Keratinocyte (primary cell): ENCODE results near the gene MYBPH. TPM values are rescaled to one million over a fixed set of nuclear protein-coding genes. Genes with fewer than 3 reads are reported as not detected.

Experiments
- DNase-seq: peaks from one replicate; pipeline ENCODE4 v3.0.0-alpha.2; 2011; ENCODE audit warnings: low read depth, missing footprints, low spot score
- FAIRE-seq: peaks from 2 replicates; lab custom pipeline; 2011; peaks lifted over from hg19 to GRCh38; lab: Jason Lieb, UNC
- H2AFZ ChIP-seq: 2 replicates; pipeline ENCODE4 v1.6.0; 2012; ENCODE audit warnings: low read length, control low read depth, inconsistent platforms; ENCODE audit not compliant: control insufficient read depth
- H3K27ac ChIP-seq: 2 replicates; pipeline ENCODE4 v1.5.1; 2011; ENCODE audit warnings: low read length; ENCODE audit not compliant: control insufficient read depth, insufficient read depth
- H3K27me3 ChIP-seq: 3 replicates; pipeline ENCODE4 v1.6.0; 2011; ENCODE audit warnings: low read length; ENCODE audit not compliant: control insufficient read depth, insufficient read depth; ENCODE audit errors: extremely low read depth
- H3K36me3 ChIP-seq, 2 experiments: 2 replicates in 1 of 2; 3 replicates in 1 of 2; pipeline ENCODE4 v1.5.1; 2011; ENCODE audit warnings: low read length in 2 of 2, mild to moderate bottlenecking in 1 of 2; ENCODE audit not compliant: control insufficient read depth in 2 of 2, insufficient read depth in 2 of 2; ENCODE audit errors: extremely low read depth in 1 of 2
- H3K4me1 ChIP-seq: 3 replicates; pipeline ENCODE4 v1.5.1; 2011; ENCODE audit warnings: low read length; ENCODE audit not compliant: control insufficient read depth, insufficient read depth; ENCODE audit errors: extremely low read depth
- H3K4me2 ChIP-seq: 3 replicates; pipeline ENCODE4 v1.6.0; 2011; ENCODE audit warnings: low read depth, low read length; ENCODE audit not compliant: control insufficient read depth, insufficient read depth; ENCODE audit errors: extremely low read depth
- H3K4me3 ChIP-seq, 3 experiments: fragments of 200-600 bp in 1 of 3; sonication (generic) in 1 of 3; 2 replicates in 2 of 3; 3 replicates in 1 of 3; pipeline ENCODE4 v1.5.1; 2011 to 2016; ENCODE audit warnings: low read length in 3 of 3, mild to moderate bottlenecking in 3 of 3, control low read depth in 2 of 3, inconsistent platforms in 1 of 3, low read depth in 1 of 3, mixed read lengths in 1 of 3, mixed run types in 1 of 3, moderate library complexity in 1 of 3; ENCODE audit not compliant: control insufficient read depth in 2 of 3, insufficient read depth in 2 of 3; ENCODE audit errors: extremely low read depth in 1 of 3
- H3K79me2 ChIP-seq: 2 replicates; pipeline ENCODE4 v1.6.0; 2012; ENCODE audit warnings: low read length; ENCODE audit not compliant: control insufficient read depth, insufficient read depth
- H3K9ac ChIP-seq: 3 replicates; pipeline ENCODE4 v1.6.0; 2011; ENCODE audit warnings: low read length; ENCODE audit not compliant: control insufficient read depth, insufficient read depth; ENCODE audit errors: extremely low read depth
- H3K9me1 ChIP-seq: 3 replicates; pipeline ENCODE4 v1.6.0; 2011; ENCODE audit warnings: low read length; ENCODE audit not compliant: control insufficient read depth, insufficient read depth; ENCODE audit errors: extremely low read depth
- H3K9me3 ChIP-seq: 2 replicates; pipeline ENCODE4 v1.5.1; 2012; ENCODE audit warnings: low read depth, low read length; ENCODE audit not compliant: control insufficient read depth
- H4K20me1 ChIP-seq: 3 replicates; pipeline ENCODE4 v1.6.0; 2011; ENCODE audit warnings: low read length; ENCODE audit not compliant: control insufficient read depth, insufficient read depth; ENCODE audit errors: extremely low read depth
- CTCF ChIP-seq, 3 experiments: IDR thresholded peaks in 1 of 3; conservative IDR thresholded peaks in 1 of 3; optimal IDR thresholded peaks in 1 of 3; 2 replicates in 2 of 3; 3 replicates in 1 of 3; pipeline versions ENCODE3 to v1.5.1; 2011; ENCODE audit warnings: low read length in 3 of 3, mild to moderate bottlenecking in 3 of 3, moderate library complexity in 2 of 3, control low read depth in 1 of 3, inconsistent platforms in 1 of 3; ENCODE audit not compliant: insufficient read depth in 2 of 3; ENCODE audit errors: extremely low read depth in 1 of 3
- EZH2 ChIP-seq: IDR thresholded peaks from one replicate; pipeline ENCODE4 v1.6.1; 2012; ENCODE audit warnings: inconsistent platforms, mild to moderate bottlenecking, low read length, moderate library complexity
- dilution Hi-C: fragments of 300-500 bp; cut with MboI; formaldehyde crosslinking; loops from one replicate; pipeline ENCODE4 v1.7.0; 2020; ENCODE audit warnings: low sequenced_read_pairs; ENCODE audit not compliant: extremely low pct_ligation_motif_present
- polyA minus RNA-seq, 3 experiments: library from RNA; depleted of rRNA, polyadenylated mRNA; stranded (reverse); fragments of >200 nt; gene quantifications; 1 replicate in 1 of 3; 2 replicates in 1 of 3; 3 replicates in 1 of 3; pipeline ENCODE4 v1.2.3, GENCODE V29; 2011
- polyA plus RNA-seq, 5 experiments: library from polyadenylated mRNA; depleted of rRNA in 3 of 5; stranded (reverse) in 3 of 5; stranded (forward) in 1 of 5; unstranded in 1 of 5; fragments of >200 nt; gene quantifications; 1 replicate in 1 of 5; 2 replicates in 3 of 5; 3 replicates in 1 of 5; pipeline versions ENCODE4 v1.2.1 to v1.2.3, GENCODE V29; 2011 to 2012; ENCODE audit warnings: missing spikeins in 2 of 5, low read depth in 1 of 5, low replicate concordance in 1 of 5

MYBPH gene
- polyA plus RNA-seq (not detected in 3 replicates), polyA minus RNA-seq (0.85 TPM in 1 of 3 replicates, not detected in the others)
- not detected for polyA plus RNA-seq (2011; ENCODE audit: low read depth)
- not detected in 2 replicates for polyA plus RNA-seq (2011; cell fraction: cytosol; rRNA removed)
- not detected in 2 replicates for polyA plus RNA-seq (2011; cell fraction: nucleus; rRNA removed)
- polyA plus RNA-seq (2012; ENCODE audit: low replicate concordance): 0.06 TPM in 1 of 2 replicates, not detected in the other
- polyA minus RNA-seq (2011; cell fraction: cytosol; rRNA and poly(A)+ RNA removed): not detected
- polyA minus RNA-seq (2011; cell fraction: nucleus; rRNA and poly(A)+ RNA removed): not detected in 2 replicates

- TF ChIP-seq CTCF (optimal IDR thresholded peaks at IDR 0.05 in 1 of 3, IDR thresholded peaks at IDR 0.05 in 1 of 3, conservative IDR thresholded peaks at IDR 0.05 in 1 of 3; ENCODE audit: extremely low read depth in 1 of 3, insufficient read depth in 2 of 3, low read length in 3 of 3): no peak
- no peak for TF ChIP-seq EZH2
- Histone ChIP-seq H3K9me1 (no peaks in the 10 kb centered on the region), H2AFZ (no peak within 1 kb of the TSS), H3K9ac (no peak within 1 kb of the TSS), H3K4me2 (no peak within 1 kb of the TSS), H3K79me2 (no peaks in the 10 kb centered on the region), H3K36me3 (no peaks in the 10 kb centered on the region), H3K9me3 (no peaks in the 10 kb centered on the region), H4K20me1 (no peaks in the 10 kb centered on the region), H3K27ac (no peak within 1 kb of the TSS), H3K4me3 (no peak within 1 kb of the TSS), H3K4me1 (no peaks in the 10 kb centered on the region), H3K27me3 (no peaks in the 10 kb centered on the region)
- DNase-seq (no peak), FAIRE-seq (no peak)
- dilution Hi-C loops: no loop called here
Observed at GRCh38 chr1:203175237-203175826, at the start of gene MYBPH. Gene MYBPH, minus strand, starts transcription at chr1:203175826. Its CDS starts 71 bp downstream, at chr1:203175755.

- TF ChIP-seq EZH2: no peak
- no peak for TF ChIP-seq CTCF (optimal IDR thresholded peaks at IDR 0.05 in 1 of 3, IDR thresholded peaks at IDR 0.05 in 1 of 3, conservative IDR thresholded peaks at IDR 0.05 in 1 of 3; ENCODE audit: extremely low read depth in 1 of 3, insufficient read depth in 2 of 3, low read length in 3 of 3)
- H3K27ac ChIP-seq: no peak overlapping the region
- no peak overlapping the region for H3K4me3 ChIP-seq
- H3K27me3 ChIP-seq: peaks cover 8% of the 10 kb centered on the region
- no peak overlapping the region for H3K9ac ChIP-seq
- H3K36me3 ChIP-seq: no peaks in the 10 kb centered on the region
- no peak for DNase-seq
- no peak overlapping the region for H2AFZ ChIP-seq
- no peaks in the 10 kb centered on the region for H3K9me3 ChIP-seq
- no peaks in the 10 kb centered on the region for H4K20me1 ChIP-seq
- no peaks in the 10 kb centered on the region for H3K4me1 ChIP-seq
- no peaks in the 10 kb centered on the region for H3K9me1 ChIP-seq
- no peaks in the 10 kb centered on the region for H3K79me2 ChIP-seq
- no peak for FAIRE-seq
- dilution Hi-C loops: no loop called here
- H3K4me2 ChIP-seq: no peak overlapping the region
Observed at GRCh38 chr1:203225071-203225470, 49.4 kb upstream of the MYBPH start.
